OCI-LY7 (cell line): Measurements from ENCODE around the gene MPPED1.

Experiments used
- EZH2phosphoT487 ChIP-seq: fragments of 200-600 bp; sonication (generic); IDR thresholded peaks from 2 replicates; pipeline ENCODE4 v1.6.1; 2018; ENCODE audit warnings: low read depth, borderline replicate concordance, mild to moderate bottlenecking, mixed run types, antibody characterized with exemption, low read length, moderate library complexity, mixed read lengths
- TF ChIP-seq, protein P1 (sequence below): fragments of 200-600 bp; sonication (generic); conservative IDR thresholded peaks from 2 replicates; pipeline ENCODE4 v1.5.1; 2014; ENCODE audit warnings: mild to moderate bottlenecking, antibody characterized with exemption, low read length, moderate library complexity, mixed read lengths

- TF ChIP-seq, protein P1, sequence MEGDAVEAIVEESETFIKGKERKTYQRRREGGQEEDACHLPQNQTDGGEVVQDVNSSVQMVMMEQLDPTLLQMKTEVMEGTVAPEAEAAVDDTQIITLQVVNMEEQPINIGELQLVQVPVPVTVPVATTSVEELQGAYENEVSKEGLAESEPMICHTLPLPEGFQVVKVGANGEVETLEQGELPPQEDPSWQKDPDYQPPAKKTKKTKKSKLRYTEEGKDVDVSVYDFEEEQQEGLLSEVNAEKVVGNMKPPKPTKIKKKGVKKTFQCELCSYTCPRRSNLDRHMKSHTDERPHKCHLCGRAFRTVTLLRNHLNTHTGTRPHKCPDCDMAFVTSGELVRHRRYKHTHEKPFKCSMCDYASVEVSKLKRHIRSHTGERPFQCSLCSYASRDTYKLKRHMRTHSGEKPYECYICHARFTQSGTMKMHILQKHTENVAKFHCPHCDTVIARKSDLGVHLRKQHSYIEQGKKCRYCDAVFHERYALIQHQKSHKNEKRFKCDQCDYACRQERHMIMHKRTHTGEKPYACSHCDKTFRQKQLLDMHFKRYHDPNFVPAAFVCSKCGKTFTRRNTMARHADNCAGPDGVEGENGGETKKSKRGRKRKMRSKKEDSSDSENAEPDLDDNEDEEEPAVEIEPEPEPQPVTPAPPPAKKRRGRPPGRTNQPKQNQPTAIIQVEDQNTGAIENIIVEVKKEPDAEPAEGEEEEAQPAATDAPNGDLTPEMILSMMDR: no peak
- TF ChIP-seq EZH2phosphoT487: no peak
Observed at GRCh38 chr22:43490311-43490710, 78.5 kb downstream of the MPPED1 start.
